GM21619 (cell line): ENCODE measurements around the gene CFAP61.

Source experiments
- ATAC-seq: cut with Tn5 transposase; IDR thresholded peaks from one replicate; pipeline ENCODE4 v1.9.1; 2021; ENCODE audit not compliant: unreplicated experiment

CFAP61 gene

DNA sequence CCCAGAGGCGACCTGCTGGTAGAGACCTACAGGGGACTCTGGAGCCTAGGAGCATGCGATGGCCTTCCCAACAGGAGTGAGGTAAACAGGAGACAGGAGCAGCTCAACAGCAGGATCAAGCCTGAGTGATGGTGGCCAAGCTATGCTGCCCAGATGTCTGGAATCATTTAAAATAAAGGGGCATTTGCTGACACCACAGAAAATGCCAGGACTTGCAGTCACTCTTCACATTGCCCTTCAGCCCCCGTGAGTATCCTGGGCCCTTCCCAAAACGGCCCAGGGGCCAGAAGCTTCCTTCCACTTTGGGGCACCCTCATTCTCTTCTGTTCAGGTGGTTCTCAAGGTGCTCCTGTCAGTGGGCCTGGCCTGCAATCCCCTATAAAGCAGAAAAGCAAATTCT is 338.8 kb downstream of the CFAP61 start:
- no peak for ATAC-seq

- no peak for ATAC-seq
These were observed 339.4 kb downstream of the CFAP61 start for GRCh38 chr20:20391766-20392165.

DNA sequence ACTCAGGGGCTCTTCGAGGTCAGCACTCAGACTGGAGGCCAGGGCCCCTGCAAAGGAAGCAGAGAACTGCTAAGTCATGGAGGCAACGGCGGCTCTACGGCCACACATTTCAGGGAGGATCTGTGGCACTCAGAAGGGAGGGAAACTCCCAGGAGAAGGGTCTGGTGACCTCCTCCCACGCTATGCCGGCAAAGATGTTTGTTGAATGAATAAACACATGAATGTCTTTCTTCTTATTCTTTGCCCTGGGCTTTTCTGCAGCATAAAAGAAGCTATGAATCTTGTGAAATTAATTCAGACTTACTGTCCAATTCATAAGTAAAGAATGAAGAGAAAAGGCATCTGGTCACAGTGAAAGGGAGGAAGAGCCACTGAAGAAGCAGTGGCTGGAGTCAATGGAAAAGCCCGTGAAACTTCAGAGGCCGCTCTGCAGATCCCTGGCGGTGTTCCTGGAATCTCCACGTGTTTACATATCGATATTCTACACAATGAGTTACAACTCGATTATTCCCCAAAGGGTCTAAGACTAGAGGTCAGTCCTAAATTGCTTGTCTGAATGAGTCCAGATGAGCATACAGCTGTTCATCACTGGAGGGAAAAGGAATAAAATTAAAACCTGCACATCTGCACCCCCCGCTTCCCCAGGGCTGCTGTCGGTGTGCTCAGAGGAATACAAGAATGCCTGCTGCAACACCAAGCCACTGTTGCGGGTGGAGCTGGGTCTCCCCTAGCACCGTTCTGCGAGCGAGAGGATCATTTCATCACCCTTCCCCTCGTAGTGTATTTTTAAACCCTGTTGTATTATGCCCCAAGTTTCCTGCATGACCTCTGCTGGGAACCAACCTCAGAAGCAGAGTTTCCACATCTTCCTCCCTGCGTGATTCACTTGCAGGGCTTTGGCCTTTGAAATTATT is 341.1 kb downstream of the CFAP61 start:
- no peak for ATAC-seq

DNA sequence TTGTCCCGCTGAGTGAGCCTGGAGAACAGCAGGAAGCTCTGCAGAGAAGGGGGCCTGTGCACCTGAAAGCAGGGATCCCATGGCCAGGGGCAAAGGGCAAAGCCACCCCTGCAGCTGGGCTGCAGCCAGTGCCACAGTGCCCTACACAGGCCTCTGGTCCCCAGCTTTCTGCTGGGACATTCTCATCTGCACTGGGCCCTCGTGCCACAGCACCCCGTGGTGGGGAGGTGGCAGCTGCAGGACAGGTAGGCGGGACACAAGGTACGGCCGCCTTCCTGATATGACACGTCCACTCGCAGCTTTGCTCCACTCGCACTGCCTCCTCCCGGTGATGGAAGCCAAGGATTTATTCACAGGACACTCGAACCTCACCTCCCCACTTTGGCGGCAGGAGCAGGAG is 342.8 kb downstream of the CFAP61 start:
- no peak for ATAC-seq

GRCh38 chr20:20395903-20396568 is 343.7 kb downstream of the CFAP61 start:
- no peak for ATAC-seq

- ATAC-seq = no peak
These were observed 344.5 kb downstream of the CFAP61 start for GRCh38 chr20:20396794-20397193.

DNA sequence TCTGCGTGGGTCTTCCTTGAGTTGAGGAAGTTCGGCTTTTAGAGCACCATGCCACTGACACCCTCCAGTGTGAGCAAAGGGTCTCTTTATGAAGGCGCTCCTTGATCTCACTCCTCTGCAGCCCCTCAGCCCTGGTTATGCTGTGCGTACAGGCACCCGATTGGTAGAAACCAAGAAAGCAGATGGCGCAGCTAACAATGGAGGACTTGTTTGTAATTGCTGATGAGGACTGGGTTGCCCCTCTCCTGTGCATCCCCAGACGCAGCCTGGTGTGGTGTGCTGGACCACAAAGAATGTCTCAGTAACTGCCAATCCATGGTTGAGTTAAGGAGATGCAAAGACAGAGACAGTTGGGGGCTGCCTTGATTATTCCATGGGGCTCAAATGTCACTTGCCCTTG is 345.8 kb downstream of the CFAP61 start:
- no peak for ATAC-seq

- no peak for ATAC-seq
These were observed 347.5 kb downstream of the CFAP61 start for GRCh38 chr20:20399531-20400500.

DNA sequence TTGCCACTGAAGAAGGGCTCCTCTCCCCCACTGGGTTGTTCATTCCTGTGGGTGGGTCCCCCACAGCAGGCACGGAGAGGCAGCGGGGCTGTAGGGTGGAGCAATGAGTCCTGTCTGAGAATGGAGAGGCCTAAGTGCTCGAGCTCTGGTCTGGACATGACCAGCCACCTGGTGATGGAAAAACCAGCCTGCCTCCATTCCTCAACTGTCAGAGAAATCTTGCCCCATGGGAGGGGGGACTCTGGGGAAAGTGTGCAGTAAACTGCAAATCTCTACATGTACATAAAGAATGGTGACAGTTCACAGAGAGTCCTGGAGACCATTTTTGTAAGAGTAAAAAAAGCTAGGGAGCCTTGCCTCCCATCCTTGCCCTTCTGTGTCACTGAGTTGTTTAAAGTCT is 349.7 kb downstream of the CFAP61 start:
- no peak for ATAC-seq

- no peak for ATAC-seq
These were observed 352.3 kb downstream of the CFAP61 start for GRCh38 chr20:20404633-20405032.

DNA sequence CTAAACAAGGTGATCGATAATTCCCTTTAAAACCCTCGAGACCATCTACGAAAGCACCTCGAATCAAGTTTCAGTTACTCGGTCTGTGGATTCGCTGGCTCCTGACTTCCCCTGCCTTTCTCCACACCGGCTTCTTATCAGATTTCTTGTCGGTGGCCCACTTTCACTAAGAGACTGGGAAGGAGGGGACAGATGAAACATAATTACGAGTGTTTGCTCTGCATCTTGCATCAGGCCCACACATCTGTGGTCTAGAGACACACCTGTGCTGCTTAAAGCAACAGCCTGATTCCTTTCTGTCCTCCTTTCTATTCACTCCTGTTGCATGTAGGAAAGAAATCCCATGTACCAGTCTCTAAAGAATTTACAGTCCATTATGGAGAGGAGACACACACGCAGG is 353.3 kb downstream of the CFAP61 start:
- no peak for ATAC-seq

DNA sequence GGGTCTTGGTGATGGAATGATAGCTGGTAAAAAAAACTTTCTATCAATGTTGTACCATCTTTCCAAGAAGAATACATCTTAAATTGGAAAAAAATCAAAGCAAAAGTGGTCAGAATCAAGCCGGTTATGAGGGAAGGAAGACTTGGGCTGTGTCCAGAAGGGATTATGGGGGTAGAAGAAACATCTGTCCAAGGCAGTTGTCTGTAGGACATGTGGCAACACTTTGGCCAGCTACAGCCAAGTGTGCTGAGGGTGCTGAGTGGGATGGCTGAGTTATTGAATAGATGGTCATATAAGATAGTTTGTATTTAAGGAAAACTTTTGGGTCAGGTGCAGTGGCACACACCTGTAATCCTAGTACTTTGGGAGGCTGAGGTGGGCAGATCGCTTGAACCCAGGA is 354.0 kb downstream of the CFAP61 start:
- ATAC-seq = no peak

GRCh38 chr20:20407891-20408805 is 355.8 kb downstream of the CFAP61 start:
- no peak for ATAC-seq

DNA sequence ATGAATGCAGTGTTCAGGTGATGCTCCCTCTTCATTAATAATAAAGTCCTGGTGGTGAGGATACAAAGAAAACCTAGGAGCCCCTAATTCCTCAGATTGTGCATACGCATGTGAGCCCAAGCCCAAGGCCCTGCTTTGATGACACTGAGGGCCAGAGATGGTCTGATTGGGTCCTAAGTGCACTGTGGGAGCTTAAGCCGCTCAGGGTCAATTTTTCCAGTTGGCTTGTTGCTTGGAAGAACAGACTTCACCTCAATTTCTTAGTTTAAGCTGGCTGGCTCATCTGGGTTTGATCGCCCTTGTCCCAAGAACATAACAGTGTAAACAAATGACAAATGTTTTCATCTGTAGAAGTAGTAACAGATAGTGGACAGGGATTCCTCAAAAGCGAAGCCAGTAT is 357.0 kb downstream of the CFAP61 start:
- no peak for ATAC-seq
